A673 (cell line): ENCODE results near the gene TBXAS1. TPM values are rescaled to one million over a fixed set of nuclear protein-coding genes. Genes with fewer than 3 reads are reported as not detected.

Experiments used
- BruUV-seq: library from RNA; stranded (reverse); fragments of 400-500 nt; replicated peaks from 2 replicates; lab custom pipeline; 2021; lab: Mats Ljungman, UMichigan
- CTCF ChIA-PET: fragments of 300-600 bp; sonication (Branson Sonifier 250); formaldehyde crosslinking; loops from one replicate; lab custom pipeline; 2022; ENCODE audit warnings: antibody characterized with exemption; lab: Charles Lee
- POLR2A ChIA-PET: fragments of 300-600 bp; sonication (Branson Sonifier 250); formaldehyde crosslinking; loops from one replicate; lab custom pipeline; 2022; ENCODE audit warnings: antibody characterized with exemption; ENCODE audit not compliant: low non-redundant PET; lab: Charles Lee
- DNase-seq: peaks from one replicate; pipeline ENCODE4 v3.0.0-alpha.2; 2015; ENCODE audit warnings: low spot score
- H3K27ac ChIP-seq: fragments of 200-600 bp; sonication (generic); 2 replicates; pipeline ENCODE4 v1.5.1; 2016; ENCODE audit warnings: mixed run types, low read depth, mild to moderate bottlenecking, mixed read lengths, antibody characterized with exemption, low read length; ENCODE audit not compliant: poor library complexity, severe bottlenecking
- H3K27me3 ChIP-seq: fragments of 200-600 bp; sonication (generic); replicated peaks from 2 replicates; pipeline ENCODE4 v1.6.1; 2017; ENCODE audit warnings: mixed run types, low read depth, mild to moderate bottlenecking, mixed read lengths, antibody characterized with exemption, low read length; ENCODE audit not compliant: insufficient read depth, poor library complexity
- H3K36me3 ChIP-seq: fragments of 200-600 bp; sonication (generic); 2 replicates; pipeline ENCODE4 v1.6.1; 2016; ENCODE audit warnings: mixed run types, mild to moderate bottlenecking, mixed read lengths, antibody characterized with exemption, low read length; ENCODE audit not compliant: insufficient read depth, poor library complexity, severe bottlenecking
- H3K4me1 ChIP-seq: fragments of 200-600 bp; sonication (generic); 2 replicates; pipeline ENCODE4 v1.6.1; 2017; ENCODE audit warnings: mixed run types, mild to moderate bottlenecking, mixed read lengths, antibody characterized with exemption, low read length; ENCODE audit not compliant: insufficient read depth, poor library complexity, severe bottlenecking
- H3K4me3 ChIP-seq: fragments of 200-600 bp; sonication (generic); 2 replicates; pipeline ENCODE4 v1.5.1; 2016; ENCODE audit warnings: low read depth, mixed run types, mild to moderate bottlenecking, mixed read lengths, low read length; ENCODE audit not compliant: poor library complexity, severe bottlenecking
- H3K9me3 ChIP-seq: fragments of 200-600 bp; sonication (generic); 2 replicates; pipeline ENCODE4 v1.6.1; 2016; ENCODE audit warnings: mixed run types, low read depth, mild to moderate bottlenecking, mixed read lengths, antibody characterized with exemption, low read length; ENCODE audit not compliant: poor library complexity, severe bottlenecking
- CTCF ChIP-seq: fragments of 300-800, 200-600 bp; sonication (generic); conservative IDR thresholded peaks from 2 replicates; pipeline ENCODE4 v1.5.1; 2017; ENCODE audit warnings: low read depth, mild to moderate bottlenecking, antibody characterized with exemption, low read length, moderate library complexity, mixed read lengths
- EZH2 ChIP-seq: fragments of 200-600 bp; sonication (generic); IDR thresholded peaks from 2 replicates; pipeline ENCODE4 v1.6.1; 2017; ENCODE audit warnings: borderline replicate concordance, low read depth, mild to moderate bottlenecking, mixed read lengths, antibody characterized with exemption, low read length; ENCODE audit not compliant: poor library complexity, severe bottlenecking
- intact Hi-C: fragments of 100-400 bp; cut with micrococcal nuclease; formaldehyde crosslinking; loops from one replicate; pipeline ENCODE4 v1.10.0; 2022; ENCODE audit not compliant: unreplicated experiment
- total RNA-seq: library from RNA; stranded (reverse); gene quantifications from 2 replicates; pipeline ENCODE4 v1.2.3, GENCODE V29; 2021

The TBXAS1 gene
- total RNA-seq, 1 experiment from 2014 or later, result 2.5 TPM

DNA sequence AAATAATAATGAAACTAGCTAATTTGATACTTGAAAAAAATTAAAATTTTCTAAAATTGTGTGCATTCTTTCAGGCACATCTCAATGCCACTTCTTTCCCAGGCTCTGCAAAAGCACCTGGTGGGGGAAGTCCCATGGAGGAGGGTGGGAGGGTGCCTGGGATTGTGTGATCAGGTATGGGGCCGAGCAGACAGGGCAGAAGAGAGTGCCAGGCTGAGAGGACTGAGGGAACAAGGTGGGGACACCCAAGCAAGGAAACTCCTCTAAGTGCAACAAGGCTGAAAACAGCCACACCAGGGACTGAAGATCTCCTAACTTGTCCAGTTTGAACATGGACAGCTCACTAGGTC, 219.9 kb downstream of the TBXAS1 start:
- POLR2A ChIA-PET, result no interaction called here
- DNase-seq, result no peak
- no TSS peak for BruUV-seq
- intact Hi-C loops, result no loop called here
- Histone ChIP-seq H3K4me1 (no peaks in the 10 kb centered on the region), H3K36me3 (no peaks in the 10 kb centered on the region), H3K9me3 (no peaks in the 10 kb centered on the region), H3K4me3 (no peak overlapping the region), H3K27me3 (no peaks in the 10 kb centered on the region), H3K27ac (no peak overlapping the region)
- CTCF ChIA-PET, result interaction anchor here (0.5 kb wide), 1 partner anchor 82 kb away, joined by 6 read pairs; no protein-coding TSS in a partner anchor
- TF ChIP-seq CTCF (no peak), EZH2 (no peak)

DNA sequence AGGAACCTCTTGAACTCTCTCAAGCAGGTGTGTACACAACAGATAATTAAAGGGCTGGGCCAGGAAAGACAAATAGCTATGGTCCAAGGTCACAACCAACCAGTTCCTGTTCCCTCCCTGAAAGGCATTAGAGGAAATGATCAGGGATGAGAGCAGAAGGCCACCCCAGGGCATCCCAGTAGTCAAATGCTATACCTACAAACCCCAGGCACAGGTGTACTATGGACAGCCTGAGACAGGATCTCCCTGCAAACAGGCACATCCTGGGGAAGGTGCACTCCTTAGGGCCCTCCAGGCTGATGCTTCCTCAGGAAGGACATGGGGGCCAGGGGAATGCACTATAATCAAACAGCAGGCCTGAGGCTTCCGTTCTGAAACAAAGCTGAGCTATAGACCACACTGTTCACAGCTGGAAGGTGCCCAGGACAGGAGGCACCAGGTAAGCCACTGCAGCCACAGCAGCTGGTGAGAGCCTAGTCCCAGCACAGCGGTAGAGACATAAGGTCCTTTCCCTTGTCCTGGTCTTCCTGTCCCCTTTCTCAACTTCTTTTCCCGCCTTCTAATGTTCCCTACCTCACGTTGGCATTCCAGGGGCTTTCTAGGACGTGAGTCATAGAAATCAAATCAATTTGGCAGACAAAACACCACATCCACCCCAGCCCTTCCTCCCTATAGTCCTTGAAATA, 220.4 kb downstream of the TBXAS1 start:
- ChIA-PET POLR2A (no interaction called here), CTCF (interaction anchor here (0.5 kb wide), 1 partner anchor 81 kb away, joined by 6 read pairs; no protein-coding TSS in a partner anchor)
- Histone ChIP-seq H3K4me3 (no peak overlapping the region), H3K36me3 (no peaks in the 10 kb centered on the region), H3K4me1 (no peaks in the 10 kb centered on the region), H3K27me3 (no peaks in the 10 kb centered on the region), H3K27ac (no peak overlapping the region), H3K9me3 (no peaks in the 10 kb centered on the region)
- DNase-seq, result no peak
- BruUV-seq, result no TSS peak
- TF ChIP-seq EZH2 (no peak), CTCF (no peak)
- intact Hi-C loops, result no loop called here

DNA sequence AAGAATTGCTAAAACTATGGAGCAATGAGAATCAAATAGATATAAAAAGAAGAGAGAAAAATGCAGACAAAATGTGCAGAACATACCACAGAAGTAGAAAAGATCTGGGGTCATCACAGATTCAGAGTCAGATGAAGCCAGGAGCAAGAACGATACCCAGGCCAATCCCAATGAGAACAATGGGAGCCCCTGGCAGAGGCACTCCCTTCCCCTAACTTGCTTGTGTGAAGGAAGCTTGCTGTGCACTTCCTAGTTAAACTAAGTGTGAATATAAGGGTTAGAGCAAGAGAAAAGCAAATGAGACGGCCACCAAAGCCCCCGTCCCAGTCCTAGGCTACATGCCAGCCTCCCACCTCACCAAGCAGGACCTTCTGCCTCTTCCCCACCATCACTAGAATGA, 221.0 kb downstream of the TBXAS1 start:
- no TSS peak for BruUV-seq
- TF ChIP-seq CTCF (no peak), EZH2 (no peak)

More for the DNA sequence above, 221.0 kb downstream of the TBXAS1 start:
- ChIA-PET POLR2A (no interaction called here), CTCF (no interaction called here)
- no peaks in the 10 kb centered on the region for H3K4me1 ChIP-seq
- DNase-seq, result no peak
- no peak overlapping the region for H3K27ac ChIP-seq
- no peaks in the 10 kb centered on the region for H3K27me3 ChIP-seq
- intact Hi-C loops, result no loop called here
- H3K4me3 ChIP-seq, result no peak overlapping the region
- no peaks in the 10 kb centered on the region for H3K9me3 ChIP-seq
- H3K36me3 ChIP-seq, result no peaks in the 10 kb centered on the region
